ENCODE data around the gene POM121C.
A peak's percentile ranks its signal among the peaks of the same experiment; 100 is the strongest.
"Not testable (repeated sequence)": the region's sequence is repeated elsewhere in the genome, so short reads cannot be mapped to it uniquely, and the experiment has no call there.

POM121C gene

DNA sequence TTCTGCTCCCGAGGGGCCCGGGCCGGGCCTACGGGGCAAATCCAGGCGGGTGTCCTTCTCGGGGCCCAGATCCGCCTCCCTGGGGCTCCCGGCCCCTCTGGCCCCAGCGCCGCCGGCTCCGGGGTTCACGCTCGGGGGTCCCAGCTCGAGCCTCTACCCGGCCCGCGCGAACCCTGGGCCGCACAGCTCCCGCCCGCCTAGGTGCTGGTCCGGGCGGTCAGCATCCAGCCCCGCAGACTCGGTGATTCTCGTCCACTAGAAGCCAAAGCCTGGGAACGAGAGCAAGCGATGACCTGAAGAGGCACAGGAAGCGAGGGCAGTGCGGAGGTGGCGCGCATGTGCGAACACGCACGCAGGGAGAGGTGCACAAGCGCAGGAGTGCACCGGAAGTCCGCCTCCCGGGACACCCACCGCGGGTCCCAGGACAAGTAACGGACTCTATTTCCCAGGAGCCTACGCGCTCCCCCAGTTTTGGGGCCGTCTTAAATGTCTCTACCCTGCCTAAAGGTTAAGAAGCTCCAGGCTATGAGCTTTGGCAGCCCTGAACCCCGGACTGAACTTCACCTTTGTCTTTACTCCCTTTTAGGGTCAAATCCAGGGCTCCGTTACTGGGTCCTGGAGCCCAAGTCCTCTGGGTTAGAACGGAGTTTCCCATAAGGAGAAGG lies at the start of gene POM121C:
POM121C (minus strand) TSS at position 321 of the 665 bp plus-strand sequence. CDS start 44,803 bp downstream, outside the sequence.
- DNase-seq (ENCODE audit: low spot score): peak; percentile 90

DNA sequence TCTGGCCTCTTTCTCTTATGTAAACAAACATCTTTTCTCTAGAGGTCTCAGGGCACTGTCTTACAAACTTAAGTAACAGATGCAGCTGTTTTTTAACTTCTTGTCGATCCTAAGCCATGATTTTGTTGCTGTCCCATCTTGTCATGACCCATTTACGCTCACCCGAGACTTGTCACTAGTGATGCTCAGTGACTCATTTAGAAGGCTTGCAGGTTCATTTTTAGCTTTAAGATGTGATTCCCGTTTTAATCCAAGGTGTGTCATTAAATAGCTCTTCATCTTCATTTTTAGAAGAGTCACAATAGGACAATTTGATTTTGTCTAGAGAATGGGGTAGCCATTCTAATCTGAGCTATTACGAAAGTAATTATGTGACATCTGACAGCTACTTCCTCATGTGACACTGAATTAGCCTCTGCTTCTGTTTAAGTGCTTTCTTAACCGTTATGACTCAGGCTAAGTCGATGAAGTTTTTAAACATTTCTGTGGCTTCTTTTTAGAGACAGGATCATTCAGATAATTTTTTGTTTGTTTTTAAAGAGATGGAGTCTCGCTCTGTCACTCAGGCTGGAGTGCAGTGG lies 48.7 kb upstream of the POM121C start:
- DNase-seq (ENCODE audit: low spot score): no peak

DNA sequence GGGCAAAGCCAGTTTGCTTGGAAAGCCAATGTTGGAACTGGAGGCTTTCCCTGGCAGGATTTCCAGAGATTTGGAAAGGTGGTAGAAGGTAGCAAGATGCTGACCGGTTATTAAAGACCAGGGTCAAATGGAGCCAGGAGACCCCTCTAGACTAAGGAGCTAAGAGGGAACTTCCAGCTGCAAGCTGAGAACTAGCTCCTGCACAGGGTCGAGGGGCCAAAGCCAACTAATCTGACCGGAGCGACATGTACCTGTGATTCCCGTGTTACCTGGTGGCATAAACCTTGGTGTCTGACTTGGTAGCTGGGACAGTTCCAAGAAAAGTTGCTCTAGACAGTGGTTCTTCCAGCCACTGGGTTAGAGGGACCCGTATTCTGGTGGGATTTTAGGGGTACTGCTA lies 47.8 kb upstream of the POM121C start:
- no peak for DNase-seq (ENCODE audit: low spot score)

DNA sequence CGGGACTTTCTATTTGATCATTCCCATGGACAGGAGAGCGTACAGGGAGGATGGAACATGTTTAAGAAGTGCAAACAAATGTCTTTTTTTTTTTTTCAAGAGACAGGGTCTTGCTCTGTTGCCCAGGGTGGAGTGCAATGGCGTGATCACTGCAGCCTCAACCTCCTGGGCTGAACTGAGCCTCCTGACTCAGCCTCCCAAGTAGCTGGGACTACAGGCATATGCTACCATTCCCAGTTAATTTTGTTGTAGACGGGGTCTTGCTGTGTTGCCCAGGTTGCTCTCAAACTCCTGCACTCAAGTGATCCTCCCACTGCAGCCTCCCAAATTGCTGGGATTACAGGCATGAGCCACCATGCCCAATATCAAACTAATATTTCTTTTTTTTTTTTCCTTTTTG lies 46.5 kb upstream of the POM121C start:
- DNase-seq (ENCODE audit: low spot score): no peak

DNA sequence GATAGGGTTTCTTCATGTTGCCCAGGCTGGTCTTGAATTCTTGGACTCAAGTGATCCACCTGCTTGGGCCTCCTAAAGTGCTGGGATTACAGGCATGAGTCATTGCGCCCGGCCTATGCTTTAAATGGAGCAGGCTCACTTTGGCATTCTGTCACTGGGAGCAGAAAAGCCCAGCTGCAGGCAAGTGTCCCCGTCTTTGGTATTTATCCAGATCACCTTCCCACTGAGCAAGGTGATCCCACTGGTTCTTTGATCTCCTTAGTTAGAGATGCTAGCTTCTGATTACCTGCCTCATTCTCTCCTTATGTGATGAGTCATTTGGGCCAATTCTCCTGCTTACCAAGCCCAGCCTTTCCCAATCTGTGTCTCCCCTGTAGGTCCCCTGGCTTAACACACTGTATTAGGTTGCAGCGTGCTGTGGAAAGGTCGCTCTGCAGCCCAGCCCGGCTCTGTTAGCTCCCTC lies 45.3 kb upstream of the POM121C start:
- DNase-seq (ENCODE audit: low spot score): no peak

DNA sequence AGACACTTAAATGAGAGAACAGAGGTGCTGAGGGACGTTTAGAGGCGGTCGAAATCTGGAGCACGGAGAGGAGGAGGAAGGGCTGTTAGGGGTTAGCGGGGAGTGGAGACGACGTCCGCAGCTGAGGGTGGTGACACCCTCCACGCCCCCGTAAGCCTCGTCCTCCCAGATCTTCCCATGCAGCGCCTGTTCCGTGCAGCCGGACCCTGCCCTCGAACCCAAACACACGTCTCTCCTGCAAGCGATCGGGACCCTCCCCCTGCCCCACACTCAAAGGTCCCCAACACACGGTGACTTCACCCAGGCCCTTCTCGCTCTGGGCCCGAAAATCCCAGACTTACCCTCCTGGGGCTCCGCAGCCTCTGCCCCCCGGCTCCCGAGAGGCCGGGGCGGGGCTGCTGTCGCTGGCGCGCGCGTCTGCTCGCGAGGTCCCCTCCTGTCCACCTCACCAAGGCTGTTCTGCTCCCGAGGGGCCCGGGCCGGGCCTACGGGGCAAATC lies 41.2 kb upstream of the POM121C start:
- DNase-seq (ENCODE audit: low spot score): not testable (repeated sequence)

DNA sequence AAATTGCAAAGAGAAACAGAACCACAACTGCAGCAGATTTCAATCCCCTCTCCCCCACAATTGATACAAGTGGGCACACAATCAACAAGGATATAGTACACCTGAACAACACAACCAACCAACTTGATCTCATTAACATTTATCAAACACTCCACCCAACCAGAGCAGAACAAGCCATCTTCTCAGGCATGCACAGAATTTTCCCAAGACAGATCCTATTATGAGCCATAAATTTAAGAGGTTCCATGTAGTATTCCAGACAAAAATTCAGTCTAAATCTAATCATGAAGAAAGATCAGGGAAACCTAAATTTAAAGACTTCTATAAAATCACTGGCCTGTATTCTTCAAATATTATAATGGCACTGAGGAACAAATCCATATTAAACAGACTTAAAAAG lies 35.6 kb upstream of the POM121C start:
- not testable (repeated sequence) for DNase-seq (ENCODE audit: low spot score)

DNA sequence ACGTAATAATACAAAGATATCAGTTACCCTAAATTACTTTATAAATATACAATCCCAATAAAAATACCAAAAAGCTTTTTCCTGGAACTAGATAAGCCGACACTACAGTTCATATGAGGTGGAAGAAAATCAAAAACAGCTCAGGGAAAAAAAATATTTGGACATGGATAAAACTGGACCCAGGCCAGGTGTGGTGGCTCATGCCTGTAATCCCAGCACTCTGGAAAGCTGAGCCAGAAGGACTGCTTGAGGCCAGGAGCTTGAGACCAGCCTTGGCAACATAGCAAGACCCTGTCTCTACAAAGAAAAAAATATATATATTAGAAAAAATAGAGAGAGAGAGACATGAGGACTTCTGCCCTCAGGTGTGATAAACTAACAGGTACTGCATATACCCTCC lies 32.7 kb upstream of the POM121C start:
- DNase-seq (ENCODE audit: low spot score): not testable (repeated sequence)

DNA sequence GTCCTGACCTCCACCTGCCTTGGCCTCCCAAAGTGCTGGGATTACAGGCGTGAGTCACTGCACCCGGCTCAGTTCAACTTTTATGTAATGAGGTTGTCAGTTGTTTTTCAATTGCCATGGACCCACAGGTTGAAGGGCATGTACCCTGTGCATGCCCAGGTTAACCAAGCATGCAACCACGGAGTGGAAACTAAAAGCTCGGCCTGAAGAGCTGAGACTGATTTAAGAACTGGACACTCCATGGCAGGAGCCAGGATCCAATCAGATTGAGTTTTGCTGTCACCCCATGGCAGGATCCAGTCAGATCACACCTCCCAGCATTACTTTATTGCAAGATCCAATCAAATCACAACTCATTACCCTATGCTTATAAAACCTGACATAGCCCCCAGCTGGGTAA lies 22.9 kb upstream of the POM121C start:
- DNase-seq (ENCODE audit: low spot score): not testable (repeated sequence)

DNA sequence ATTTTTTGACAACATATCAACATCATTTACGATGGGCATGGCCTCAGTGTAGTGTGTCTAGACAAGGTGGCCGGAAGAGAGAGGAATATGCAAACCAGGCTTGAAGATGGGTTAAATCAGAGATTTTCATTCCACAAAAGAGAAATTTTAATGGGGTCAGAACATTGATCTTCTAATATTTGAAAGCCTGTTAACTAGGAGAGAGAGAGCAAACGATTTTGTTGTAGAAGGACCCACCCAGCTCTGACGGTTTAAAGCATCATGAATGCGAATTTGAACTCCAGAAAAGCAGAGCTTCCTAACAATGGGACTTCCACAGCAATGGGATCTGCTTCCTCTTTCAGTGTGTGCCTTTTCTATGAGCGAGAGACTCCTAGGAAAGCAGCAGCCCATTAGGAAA lies 5.9 kb upstream of the POM121C start, which contains the start of gene SPDYE5:
SPDYE5 (plus strand) TSS at position 301 of the 400 bp plus-strand sequence. CDS start 1,728 bp downstream, outside the sequence.
- not testable (repeated sequence) for DNase-seq (ENCODE audit: low spot score)

DNA sequence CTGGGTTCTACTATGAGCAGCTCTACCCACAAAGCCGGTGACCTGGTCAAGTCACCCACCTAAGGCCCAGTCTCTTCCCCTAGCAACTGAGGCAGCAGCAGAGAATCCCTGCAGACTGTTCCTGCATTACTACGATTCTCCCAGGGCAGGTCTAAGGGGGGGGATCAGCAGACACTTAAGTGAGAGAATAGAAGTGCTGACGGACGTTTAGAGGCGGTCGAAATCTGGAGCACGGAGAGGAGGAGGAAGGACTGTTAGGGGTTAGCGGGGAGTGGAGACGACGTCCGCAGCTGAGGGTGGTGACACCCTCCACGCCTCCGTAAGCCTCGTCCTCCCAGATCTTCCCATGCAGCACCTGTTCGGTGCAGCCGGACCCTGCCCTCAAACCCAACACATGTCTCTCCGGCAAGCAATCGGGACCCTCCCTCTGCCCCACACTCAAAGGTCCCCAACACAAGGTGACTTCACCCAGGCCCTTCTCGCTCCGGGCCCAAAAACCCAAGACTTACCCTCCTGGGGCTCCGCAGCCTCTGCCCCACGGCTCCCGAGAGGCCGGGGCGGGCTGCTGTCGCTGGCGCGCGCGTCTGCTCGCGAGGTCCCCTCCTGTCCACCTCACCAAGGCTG lies 632 bp downstream of the POM121C start:
- not testable (repeated sequence) for DNase-seq (ENCODE audit: low spot score)

DNA sequence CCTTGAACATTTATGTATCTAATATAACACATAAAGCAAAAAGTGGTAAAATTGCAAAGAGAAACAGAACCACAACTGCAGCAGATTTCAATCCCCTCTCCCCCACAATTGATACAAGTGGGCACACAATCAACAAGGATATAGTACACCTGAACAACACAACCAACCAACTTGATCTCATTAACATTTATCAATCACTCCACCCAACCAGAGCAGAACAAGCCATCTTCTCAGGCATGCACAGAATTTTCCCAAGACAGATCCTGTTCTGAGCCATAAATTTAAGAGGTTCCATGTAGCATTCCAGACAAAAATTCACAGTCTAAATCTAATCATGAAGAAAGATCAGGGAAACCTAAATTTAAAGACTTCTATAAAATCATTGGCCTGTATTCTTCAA lies 5.8 kb downstream of the POM121C start:
- not testable (repeated sequence) for DNase-seq (ENCODE audit: low spot score)

DNA sequence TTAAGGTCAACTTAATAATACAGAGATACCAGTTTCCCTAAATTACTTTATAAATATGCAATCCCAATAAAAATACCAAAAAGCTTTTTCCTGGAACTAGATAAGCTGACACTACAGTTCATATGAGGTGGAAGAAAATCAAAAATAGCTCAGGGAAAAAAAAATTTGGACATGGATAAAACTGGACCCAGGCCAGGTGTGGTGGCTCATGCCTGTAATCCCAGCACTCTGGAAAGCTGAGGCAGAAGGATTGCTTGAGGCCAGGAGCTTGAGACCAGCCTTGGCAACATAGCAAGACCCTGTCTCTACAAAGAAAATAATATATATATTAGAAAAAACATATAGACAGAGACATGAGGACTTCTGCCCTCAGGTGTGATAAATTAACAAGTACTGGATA lies 8.6 kb downstream of the POM121C start:
- DNase-seq (ENCODE audit: low spot score): not testable (repeated sequence)

DNA sequence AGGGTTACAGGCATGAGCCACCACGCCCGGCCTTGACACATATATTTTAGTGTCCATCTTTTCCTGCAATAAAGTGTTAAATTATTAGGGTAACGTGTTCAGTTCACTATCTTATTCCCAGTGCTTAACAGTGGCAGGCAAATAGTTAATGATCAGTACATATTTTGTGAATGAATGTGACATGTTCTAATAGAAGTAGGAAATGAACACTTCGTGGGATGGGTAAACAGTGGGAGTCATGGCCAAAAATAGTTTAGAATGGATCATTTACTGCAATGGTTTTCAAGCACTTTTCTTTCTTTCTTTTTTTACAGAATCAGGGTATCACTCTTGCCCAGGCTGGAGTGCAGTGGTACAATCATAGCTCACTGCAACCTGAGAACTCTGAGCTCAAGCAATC lies 15.9 kb downstream of the POM121C start:
- DNase-seq (ENCODE audit: low spot score): not testable (repeated sequence)

DNA sequence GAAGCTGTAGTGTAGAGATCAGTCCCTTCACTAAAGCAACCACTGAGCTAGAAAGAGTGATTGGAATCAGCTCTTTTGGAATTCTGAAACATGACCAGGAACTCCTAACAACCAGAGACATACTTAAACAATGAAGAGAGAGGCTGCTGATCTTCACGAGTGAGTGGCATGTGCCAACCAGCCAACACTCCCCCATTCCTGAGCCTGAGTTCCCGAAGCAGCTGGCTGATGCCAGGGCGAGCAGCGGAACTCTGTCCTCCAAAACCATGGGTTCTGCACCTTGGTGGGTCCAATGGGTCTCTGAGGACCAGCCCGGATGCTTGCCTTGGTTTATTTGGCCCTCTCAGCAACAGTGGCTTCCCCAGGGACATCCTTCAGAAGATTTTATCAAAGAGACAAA lies 25.6 kb downstream of the POM121C start:
- DNase-seq (ENCODE audit: low spot score): not testable (repeated sequence)

DNA sequence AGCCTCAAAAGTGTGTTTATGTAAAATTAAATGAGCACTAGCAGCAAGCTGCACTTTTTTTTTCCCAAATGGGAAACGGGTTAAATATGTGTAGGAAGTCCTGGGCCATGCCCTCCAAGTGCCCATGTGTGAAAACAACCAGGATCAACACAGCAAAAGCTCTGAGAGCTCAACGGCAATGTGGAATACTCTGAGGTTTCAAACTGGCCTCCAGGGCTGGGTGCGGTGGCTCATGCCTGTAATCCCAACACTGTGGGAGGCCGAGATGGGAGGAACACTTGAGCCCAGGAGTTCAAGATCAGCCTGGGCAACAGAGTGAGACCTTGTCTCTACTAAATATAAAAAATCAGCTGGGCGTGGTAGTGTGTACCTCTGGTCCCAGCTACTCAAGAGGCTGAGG lies 28.1 kb downstream of the POM121C start:
- DNase-seq (ENCODE audit: low spot score): not testable (repeated sequence)

DNA sequence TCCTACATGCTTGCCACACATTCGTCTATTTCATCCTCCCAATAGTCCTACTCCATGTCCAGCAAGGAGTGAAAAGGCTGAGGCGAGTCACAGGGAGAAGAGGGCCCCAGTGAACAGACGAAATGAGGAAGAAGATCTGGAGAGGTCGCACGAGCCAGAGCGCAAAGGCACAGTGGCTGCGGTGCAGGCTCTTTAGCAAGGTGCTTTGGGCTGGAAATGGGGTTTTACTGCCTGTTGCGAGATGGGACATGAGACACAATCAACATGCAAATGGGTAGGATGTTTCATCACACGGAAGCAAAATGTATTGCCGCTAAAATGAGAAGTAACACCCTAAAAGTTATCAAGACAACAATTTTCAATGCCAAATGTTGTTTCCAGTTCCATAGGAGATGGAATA lies 29.7 kb downstream of the POM121C start:
- not testable (repeated sequence) for DNase-seq (ENCODE audit: low spot score)

DNA sequence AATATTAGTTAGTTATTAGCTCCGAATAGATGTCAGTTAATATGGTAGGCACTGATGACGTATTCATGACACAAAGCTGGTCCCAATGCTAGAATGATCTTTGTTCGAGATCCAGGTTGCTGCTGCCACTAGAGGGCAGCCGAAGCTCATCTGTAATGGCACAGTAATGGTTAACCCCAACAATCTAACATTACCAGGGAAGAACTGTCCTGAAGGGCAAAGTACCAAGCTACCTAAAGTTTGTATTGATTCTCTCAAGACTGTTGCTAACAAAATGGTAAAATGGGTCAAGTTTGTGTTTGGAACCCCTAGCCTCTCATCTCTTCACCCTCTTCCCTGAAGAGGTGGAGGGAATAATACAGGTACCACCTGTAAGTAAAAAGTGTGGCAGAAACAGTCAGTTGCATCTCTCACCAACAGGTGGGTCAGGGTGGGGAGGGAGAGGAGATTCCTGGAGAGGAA lies 33.6 kb downstream of the POM121C start:
- not testable (repeated sequence) for DNase-seq (ENCODE audit: low spot score)

DNA sequence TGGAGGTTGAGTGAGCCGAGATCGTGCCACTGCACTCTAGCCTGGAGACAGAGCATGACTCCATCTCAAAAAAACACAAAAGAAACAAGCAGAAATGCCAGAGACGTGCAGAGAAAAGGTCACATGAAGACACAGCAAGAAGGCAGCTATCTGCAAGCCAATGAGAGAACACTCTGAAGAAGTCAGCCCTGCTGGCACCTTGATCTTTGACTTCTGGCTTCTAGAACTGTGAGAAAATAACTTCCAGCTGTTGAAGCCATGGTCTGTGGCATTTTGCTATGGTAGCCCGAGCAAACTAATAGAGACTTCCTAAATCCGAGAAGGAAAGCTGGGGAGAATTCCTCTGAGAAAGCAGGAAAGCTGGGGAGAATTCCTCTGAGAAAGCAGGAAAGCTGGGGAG lies 36.2 kb downstream of the POM121C start:
- DNase-seq (ENCODE audit: low spot score): not testable (repeated sequence)

DNA sequence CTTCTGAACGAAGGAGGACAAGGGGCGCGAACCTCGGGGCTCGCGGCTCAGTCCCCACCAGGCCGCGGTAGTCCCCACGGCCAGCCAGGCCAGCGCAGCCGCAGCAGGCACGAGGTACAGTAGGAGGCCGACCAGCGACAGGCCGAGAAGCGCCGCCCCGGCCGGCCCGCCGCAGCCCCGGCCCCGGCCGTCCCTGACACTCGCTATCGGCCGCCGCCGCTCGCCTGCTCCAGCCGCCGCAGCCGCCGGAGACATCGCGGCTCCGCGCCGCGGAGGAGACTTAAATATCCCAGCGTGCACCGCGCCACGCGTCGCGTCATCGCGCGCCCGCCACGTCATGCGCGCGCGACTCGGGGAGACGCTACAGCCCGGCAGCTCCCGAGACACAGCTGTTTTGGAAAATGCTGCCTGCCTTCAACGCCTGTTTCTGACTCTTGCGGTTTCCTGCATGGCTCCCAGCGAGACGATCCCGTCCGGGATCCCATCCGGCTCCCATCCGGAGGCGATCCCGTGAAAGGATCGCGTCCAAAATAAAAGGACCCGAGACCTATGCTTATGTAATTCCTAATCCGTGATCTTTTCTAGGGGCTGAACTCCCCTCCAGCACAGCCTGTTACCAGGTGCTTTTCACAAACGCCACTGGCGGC lies 43.5 kb downstream of the POM121C start:
- DNase-seq (ENCODE audit: low spot score): peak; percentile 18

DNA sequence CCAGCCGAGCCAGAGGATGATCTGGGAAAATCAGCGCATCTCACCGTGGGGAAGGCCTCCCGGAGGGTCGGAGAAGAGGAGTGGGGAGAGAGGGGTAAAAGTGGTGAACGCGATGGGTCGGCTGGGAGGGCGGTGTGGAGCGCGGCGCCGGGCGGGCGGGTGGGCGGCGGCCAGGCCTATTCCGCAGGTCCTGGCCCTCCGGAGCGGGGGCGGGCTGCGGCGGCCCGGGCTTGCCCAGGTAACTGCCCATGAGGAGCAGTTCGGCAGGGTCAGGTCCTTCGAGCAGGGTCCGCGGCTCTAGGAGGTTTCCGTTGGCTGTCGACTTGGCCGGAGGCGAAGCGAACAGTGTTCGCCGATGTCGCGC lies 44.0 kb downstream of the POM121C start:
- not testable (repeated sequence) for DNase-seq (ENCODE audit: low spot score)

DNA sequence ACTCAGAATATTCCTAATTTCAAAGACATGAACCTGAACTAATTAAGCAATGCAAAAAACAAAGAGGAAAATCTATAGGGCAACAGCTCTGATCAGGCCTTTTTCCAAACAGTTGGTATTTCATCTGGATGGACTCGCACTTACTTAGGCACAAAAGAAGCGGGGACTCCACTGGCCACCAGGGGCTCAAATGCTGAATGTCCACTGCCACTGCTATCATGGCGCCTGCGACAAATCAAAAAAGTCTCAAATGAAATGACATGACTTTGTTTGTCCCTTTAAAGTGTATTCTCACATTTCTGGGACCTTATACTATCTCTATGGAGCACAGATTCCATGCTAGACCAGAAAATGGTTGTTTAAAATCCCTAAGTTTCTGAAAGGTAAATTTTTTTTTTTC lies 47.1 kb downstream of the POM121C start:
- not testable (repeated sequence) for DNase-seq (ENCODE audit: low spot score)
